Astrocyte of the cerebellum (primary cell): ENCODE measurements around the gene HK3.

Experiments used
- DNase-seq: peaks from one replicate; pipeline ENCODE4 v3.0.0-alpha.2; 2011; ENCODE audit warnings: low read depth
- H3K4me3 ChIP-seq: 2 replicates; pipeline ENCODE4 v1.5.1; 2011; ENCODE audit warnings: mild to moderate bottlenecking, low read depth, low read length, moderate library complexity
- CTCF ChIP-seq: IDR thresholded peaks from 2 replicates; pipeline ENCODE4 v1.5.1; 2012; ENCODE audit warnings: low read length, low read depth, moderate library complexity, mild to moderate bottlenecking; ENCODE audit errors: missing control alignments
- in situ Hi-C: cut with HindIII; loops from 2 replicates; pipeline ENCODE4 v1.10.0; 2017; ENCODE audit warnings: low sequenced_read_pairs

HK3 gene

GRCh38 chr5:176921714-176922113 is 22.6 kb upstream of the HK3 start:
- peak; percentile 26 for DNase-seq
- no peak for TF ChIP-seq CTCF
- in situ Hi-C loops: no loop called here
- H3K4me3 ChIP-seq: no peak overlapping the region

GRCh38 chr5:176918613-176919012 is 19.5 kb upstream of the HK3 start:
- TF ChIP-seq CTCF: no peak
- no peak for DNase-seq
- no peak overlapping the region for H3K4me3 ChIP-seq
- in situ Hi-C loops: no loop called here

GRCh38 chr5:176916337-176916736 is 17.2 kb upstream of the HK3 start:
- no peak overlapping the region for H3K4me3 ChIP-seq
- no peak for DNase-seq
- in situ Hi-C loops: no loop called here
- TF ChIP-seq CTCF: no peak

GRCh38 chr5:176915906-176916305 is 16.8 kb upstream of the HK3 start:
- DNase-seq: no peak
- no peak for TF ChIP-seq CTCF
- H3K4me3 ChIP-seq: no peak overlapping the region
- in situ Hi-C loops: no loop called here

GRCh38 chr5:176912115-176912514 is 13.0 kb upstream of the HK3 start:
- TF ChIP-seq CTCF: no peak
- no peak for DNase-seq
- in situ Hi-C loops: no loop called here
- no peak overlapping the region for H3K4me3 ChIP-seq

GRCh38 chr5:176908675-176909368 is 9.7 kb upstream of the HK3 start:
- in situ Hi-C loops: no loop called here
- no peak for DNase-seq
- TF ChIP-seq CTCF: no peak
- H3K4me3 ChIP-seq: no peak overlapping the region

- no peak for DNase-seq
Measured at GRCh38 chr5:176906796-176907195, 7.7 kb upstream of the HK3 start.

More at GRCh38 chr5:176906796-176907195, 7.7 kb upstream of the HK3 start:
- in situ Hi-C loops: no loop called here
- H3K4me3 ChIP-seq: no peak overlapping the region
- no peak for TF ChIP-seq CTCF
